ENCODE measurements around the gene CYP26A1.

Gene CYP26A1

GRCh38 chr10:93123766-93124165 is 50.1 kb downstream of the CYP26A1 start:
- DNase-seq (ENCODE audit: low read depth): no peak

- no peak for DNase-seq (ENCODE audit: low read depth)
Measured at GRCh38 chr10:93124580-93125318, 51.1 kb downstream of the CYP26A1 start.

- DNase-seq (ENCODE audit: low read depth): no peak
Measured at GRCh38 chr10:93125966-93126365, 52.3 kb downstream of the CYP26A1 start.

- no peak for DNase-seq (ENCODE audit: low read depth)
Measured at GRCh38 chr10:93126483-93127052, 52.9 kb downstream of the CYP26A1 start.

Data from activated T-cell treated with anti-CD3 and anti-CD28 coated beads for 1 hour (primary cell).